Stimulated activated CD8-positive, alpha-beta memory T cell treated with anti-CD3 and anti-CD28 coated beads, Interleukin-15, amount 100 ng/mL, for 1 hour (primary cell): ENCODE data around the gene ZYX.

Experiments used
- DNase-seq: peaks from one replicate; pipeline ENCODE4 v3.0.0-alpha.2; 2020; ENCODE audit warnings: low read depth

Gene ZYX

DNA sequence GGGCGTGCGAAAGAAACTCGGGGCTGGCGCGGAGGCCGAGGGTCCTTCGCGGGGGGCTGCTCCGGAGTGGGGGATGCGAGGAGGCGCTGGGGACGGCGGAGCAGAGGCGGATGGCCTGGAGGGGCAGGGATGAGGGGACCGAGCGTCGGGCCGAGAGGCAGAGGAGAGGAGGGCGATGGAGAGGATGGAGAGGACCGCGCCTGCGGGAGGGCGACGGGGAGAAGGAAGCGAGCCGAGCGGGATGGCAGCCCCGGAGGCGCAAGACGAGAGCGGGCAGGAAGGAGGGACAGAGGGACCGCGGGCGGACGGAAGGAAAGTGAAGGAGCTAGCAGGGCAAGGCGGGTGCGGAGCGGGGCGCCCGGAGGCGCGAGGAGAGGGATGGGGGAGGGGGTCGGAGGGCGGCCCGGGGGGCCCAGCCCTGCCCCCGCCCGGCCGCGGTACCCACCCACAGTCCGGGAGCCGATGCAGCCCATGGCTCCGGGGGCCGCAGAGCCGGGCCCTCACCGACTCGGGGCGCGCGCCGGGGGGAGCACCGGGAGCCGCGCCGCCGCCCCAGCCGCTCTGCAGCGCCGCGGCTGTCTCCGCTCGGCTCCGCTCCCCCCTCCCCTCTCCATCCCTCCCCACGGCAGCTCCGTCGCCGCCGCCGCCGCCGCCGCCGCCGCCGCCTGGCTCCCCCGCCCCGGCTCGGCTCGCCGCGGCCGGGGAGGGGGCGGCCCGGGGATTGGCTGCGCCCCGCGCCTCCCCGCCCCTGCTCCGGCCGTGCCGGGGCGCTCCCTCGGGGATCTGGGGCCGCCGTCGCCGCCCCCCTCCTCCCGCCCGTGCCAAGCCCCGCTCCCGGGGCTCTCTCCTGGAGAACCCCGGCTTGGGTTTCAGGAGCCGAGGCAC is 18.8 kb upstream of the ZYX start, which contains the start of gene FAM131B:
TSS of gene FAM131B (minus strand) at position 583 of the 885 bp plus-strand sequence. CDS start at position 473, 110 bp downstream.
- no peak for DNase-seq

GRCh38 chr7:143363016-143363937 is 17.9 kb upstream of the ZYX start:
- no peak for DNase-seq

DNA sequence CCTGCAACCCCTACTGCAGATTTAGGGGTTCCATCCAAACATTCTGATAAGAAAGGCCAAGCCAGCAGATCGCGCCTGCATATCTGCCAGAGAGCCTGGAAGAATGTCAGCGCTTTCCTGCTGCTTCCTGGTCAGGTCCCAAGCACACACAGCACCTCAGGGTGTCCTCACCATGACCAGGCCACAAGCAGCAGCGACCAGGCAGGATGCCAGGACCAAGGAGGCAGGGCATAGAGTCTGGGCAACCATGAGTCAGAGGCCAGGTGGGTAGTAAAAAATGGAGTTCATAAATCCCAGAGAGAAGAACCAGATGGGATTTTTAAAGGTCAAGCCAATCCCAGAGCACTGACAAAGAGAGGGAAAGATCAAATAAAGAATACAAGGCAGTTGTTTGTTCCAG is 13.2 kb upstream of the ZYX start:
- DNase-seq = no peak

GRCh38 chr7:143368387-143368786 is 12.8 kb upstream of the ZYX start:
- DNase-seq = no peak

- DNase-seq = no peak
These were observed 11.2 kb upstream of the ZYX start for GRCh38 chr7:143369678-143370651.

- DNase-seq = no peak
These were observed 9.1 kb upstream of the ZYX start for GRCh38 chr7:143372070-143372469.

GRCh38 chr7:143373255-143373794 is 7.8 kb upstream of the ZYX start:
- DNase-seq = no peak

- no peak for DNase-seq
These were observed 6.6 kb upstream of the ZYX start for GRCh38 chr7:143374561-143374960.

GRCh38 chr7:143375298-143376034 is 5.7 kb upstream of the ZYX start:
- no peak for DNase-seq

DNA sequence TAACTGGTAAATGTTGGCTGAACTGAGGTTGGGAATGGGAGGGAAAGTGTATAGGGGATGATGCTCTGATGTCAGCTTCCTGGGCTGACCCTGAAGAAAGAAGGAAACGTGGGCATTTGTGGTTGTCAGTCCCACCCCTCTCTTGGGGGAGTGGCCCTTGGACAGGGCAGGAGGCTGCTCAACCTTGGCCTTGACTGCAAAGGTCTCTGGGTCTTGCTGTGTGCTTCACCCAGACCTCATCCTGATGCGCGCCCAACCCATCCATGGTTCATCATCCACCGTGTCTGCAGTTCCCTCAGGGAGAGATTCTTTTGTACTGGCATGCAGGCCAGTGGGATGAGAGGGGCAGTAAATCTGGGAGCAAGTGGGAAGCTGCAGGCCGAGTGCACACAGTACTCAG is 4.7 kb upstream of the ZYX start:
- DNase-seq = no peak

DNA sequence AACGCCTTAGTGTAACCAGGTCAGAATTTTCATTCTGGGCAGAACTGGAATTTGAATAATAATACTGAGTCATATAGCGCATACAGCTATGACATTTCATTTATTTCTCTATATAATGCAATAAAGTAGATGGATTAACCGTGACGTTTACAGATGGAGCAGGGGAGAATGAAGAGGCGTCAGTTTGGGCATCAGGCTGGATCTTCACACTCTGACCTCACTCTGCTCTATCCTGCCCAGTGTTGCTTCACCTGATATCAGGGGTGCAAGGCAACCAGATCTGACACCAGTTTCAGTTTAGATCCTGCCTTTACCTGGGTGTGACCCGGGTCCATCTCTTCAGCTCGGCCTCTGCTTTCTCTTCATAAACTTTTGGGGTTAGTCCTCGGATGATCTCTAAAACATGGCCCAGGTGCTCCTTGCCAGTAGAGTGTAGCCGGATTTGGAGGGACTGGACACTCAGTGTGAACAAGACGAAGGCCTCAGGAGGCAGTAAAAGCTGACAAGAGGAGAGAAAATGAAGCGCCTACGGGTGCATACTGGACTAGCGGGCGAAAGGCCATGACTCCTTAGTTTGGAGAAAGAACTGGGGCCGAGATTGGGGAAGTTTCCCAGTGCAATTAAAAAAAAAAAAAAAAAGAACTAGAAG is 1.4 kb upstream of the ZYX start:
- DNase-seq = no peak

GRCh38 chr7:143380260-143380645 is 892 bp upstream of the ZYX start:
- peak; percentile 81 for DNase-seq

DNA sequence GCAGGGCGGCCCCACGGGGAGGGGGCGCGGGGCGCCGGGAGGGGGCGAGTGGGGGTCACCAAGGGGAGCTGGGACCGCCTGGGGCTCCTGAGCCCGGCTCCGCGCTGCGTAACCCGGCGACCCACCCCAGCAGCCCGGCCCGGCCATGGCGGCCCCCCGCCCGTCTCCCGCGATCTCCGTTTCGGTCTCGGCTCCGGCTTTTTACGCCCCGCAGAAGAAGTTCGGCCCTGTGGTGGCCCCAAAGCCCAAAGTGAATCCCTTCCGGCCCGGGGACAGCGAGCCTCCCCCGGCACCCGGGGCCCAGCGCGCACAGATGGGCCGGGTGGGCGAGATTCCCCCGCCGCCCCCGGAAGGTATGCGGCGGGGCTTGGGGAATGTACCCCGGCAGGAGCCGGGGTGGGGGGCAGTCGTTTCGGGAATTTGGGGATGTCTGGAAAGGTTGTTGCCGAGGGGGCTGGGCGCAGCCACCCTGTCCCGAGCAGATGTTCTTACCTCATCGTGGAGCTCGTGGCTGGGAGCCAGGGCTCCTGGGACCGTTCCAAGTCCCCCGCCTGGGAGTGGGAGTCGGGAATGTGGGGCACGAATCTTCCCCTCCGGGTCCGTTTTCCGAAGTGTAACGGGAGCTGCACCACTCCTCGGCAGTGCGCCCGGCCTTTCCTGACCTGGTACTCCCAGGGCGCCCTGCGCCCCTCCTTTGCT is 431 bp downstream of the ZYX start:
- DNase-seq = no peak

- no peak for DNase-seq
These were observed 1.1 kb downstream of the ZYX start for GRCh38 chr7:143382126-143382790.

- DNase-seq = no peak
These were observed 1.9 kb downstream of the ZYX start for GRCh38 chr7:143382791-143383641.

GRCh38 chr7:143383642-143383957 is 2.5 kb downstream of the ZYX start:
- DNase-seq = no peak

DNA sequence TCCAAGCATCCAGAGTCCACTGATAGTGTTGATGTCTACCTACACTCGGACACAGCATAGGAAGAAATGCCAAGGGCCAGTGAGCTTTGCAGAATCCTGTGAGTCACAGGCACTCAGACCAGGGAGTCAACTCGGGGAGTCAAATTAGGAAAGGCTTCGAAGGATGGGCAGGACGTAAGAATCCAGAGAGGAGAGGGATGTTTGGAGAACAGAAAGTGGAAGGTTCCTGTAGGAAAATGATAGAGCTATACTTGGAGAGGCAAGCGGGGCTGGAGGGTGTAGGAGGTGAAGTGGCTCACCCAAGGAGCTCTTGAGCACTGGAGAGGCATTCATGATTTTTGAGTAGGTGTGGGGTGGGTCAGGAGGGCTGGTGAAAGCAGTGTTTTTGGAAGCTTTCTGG is 3.0 kb downstream of the ZYX start:
- no peak for DNase-seq
